ACC112 (cell line): ENCODE measurements around the gene GRK4.

ENCODE experiments used
- H2AFZ ChIP-seq: fragments of 200-600 bp; sonication (generic); one replicate; pipeline ENCODE4 v1.6.0; 2017; ENCODE audit warnings: antibody characterized with exemption, low read length; ENCODE audit not compliant: unreplicated experiment
- H3K27ac ChIP-seq: fragments of 200-600 bp; sonication (generic); 2 replicates; pipeline ENCODE4 v1.5.1; 2014; ENCODE audit warnings: low read depth, mild to moderate bottlenecking, antibody characterized with exemption, low read length, moderate library complexity
- H3K27me3 ChIP-seq: fragments of 200-600 bp; sonication (generic); 2 replicates; pipeline ENCODE4 v1.6.1; 2014; ENCODE audit warnings: mild to moderate bottlenecking, antibody characterized with exemption, low read length, moderate library complexity, mixed read lengths; ENCODE audit not compliant: insufficient read depth
- H3K36me3 ChIP-seq: fragments of 200-600 bp; sonication (generic); 2 replicates; pipeline ENCODE4 v1.6.1; 2016; ENCODE audit warnings: mild to moderate bottlenecking, antibody characterized with exemption, low read length, moderate library complexity, mixed read lengths; ENCODE audit not compliant: insufficient read depth
- H3K4me1 ChIP-seq: fragments of 200-600 bp; sonication (generic); one replicate; pipeline ENCODE4 v1.6.1; 2016; ENCODE audit warnings: low read length, mixed read lengths; ENCODE audit not compliant: insufficient read depth, unreplicated experiment, control insufficient read depth
- H3K4me3 ChIP-seq: fragments of 200-600 bp; sonication (generic); 2 replicates; pipeline ENCODE4 v1.5.1; 2014; ENCODE audit warnings: mild to moderate bottlenecking, low read depth, low read length
- H3K79me2 ChIP-seq: fragments of 200-600 bp; sonication (generic); one replicate; pipeline ENCODE4 v1.6.0; 2016; ENCODE audit warnings: low read length; ENCODE audit not compliant: control insufficient read depth, unreplicated experiment, insufficient read depth

Gene GRK4

DNA sequence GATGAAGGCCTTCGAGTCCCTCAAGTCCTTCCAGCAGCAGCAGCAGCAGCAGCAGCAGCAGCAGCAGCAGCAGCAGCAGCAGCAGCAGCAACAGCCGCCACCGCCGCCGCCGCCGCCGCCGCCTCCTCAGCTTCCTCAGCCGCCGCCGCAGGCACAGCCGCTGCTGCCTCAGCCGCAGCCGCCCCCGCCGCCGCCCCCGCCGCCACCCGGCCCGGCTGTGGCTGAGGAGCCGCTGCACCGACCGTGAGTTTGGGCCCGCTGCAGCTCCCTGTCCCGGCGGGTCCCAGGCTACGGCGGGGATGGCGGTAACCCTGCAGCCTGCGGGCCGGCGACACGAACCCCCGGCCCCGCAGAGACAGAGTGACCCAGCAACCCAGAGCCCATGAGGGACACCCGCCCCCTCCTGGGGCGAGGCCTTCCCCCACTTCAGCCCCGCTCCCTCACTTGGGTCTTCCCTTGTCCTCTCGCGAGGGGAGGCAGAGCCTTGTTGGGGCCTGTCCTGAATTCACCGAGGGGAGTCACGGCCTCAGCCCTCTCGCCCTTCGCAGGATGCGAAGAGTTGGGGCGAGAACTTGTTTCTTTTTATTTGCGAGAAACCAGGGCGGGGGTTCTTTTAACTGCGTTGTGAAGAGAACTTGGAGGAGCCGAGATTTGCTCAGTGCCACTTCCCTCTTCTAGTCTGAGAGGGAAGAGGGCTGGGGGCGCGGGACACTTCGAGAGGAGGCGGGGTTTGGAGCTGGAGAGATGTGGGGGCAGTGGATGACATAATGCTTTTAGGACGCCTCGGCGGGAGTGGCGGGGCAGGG is 111.7 kb downstream of the GRK4 start:
- peak overlapping the region; percentile 83 for H3K27ac ChIP-seq
- peaks cover 50% of the 10 kb centered on the region for H3K79me2 ChIP-seq
- H3K36me3 ChIP-seq = no peaks in the 10 kb centered on the region
- H2AFZ ChIP-seq = peak overlapping the region; percentile 79
- H3K4me1 ChIP-seq = no peaks in the 10 kb centered on the region
- no peaks in the 10 kb centered on the region for H3K27me3 ChIP-seq
- H3K4me3 ChIP-seq = peak overlapping the region; percentile 92

DNA sequence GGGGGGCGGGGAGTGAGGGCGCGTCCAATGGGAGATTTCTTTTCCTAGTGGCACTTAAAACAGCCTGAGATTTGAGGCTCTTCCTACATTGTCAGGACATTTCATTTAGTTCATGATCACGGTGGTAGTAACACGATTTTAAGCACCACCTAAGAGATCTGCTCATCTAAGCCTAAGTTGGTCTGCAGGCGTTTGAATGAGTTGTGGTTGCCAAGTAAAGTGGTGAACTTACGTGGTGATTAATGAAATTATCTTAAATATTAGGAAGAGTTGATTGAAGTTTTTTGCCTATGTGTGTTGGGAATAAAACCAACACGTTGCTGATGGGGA is 112.2 kb downstream of the GRK4 start:
- peak overlapping the region; percentile 17 for H2AFZ ChIP-seq
- no peaks in the 10 kb centered on the region for H3K36me3 ChIP-seq
- H3K27me3 ChIP-seq = no peaks in the 10 kb centered on the region
- H3K4me1 ChIP-seq = no peaks in the 10 kb centered on the region
- H3K79me2 ChIP-seq = peaks cover 55% of the 10 kb centered on the region
- H3K27ac ChIP-seq = peak overlapping the region; percentile 35
- peak overlapping the region; percentile 92 for H3K4me3 ChIP-seq

DNA sequence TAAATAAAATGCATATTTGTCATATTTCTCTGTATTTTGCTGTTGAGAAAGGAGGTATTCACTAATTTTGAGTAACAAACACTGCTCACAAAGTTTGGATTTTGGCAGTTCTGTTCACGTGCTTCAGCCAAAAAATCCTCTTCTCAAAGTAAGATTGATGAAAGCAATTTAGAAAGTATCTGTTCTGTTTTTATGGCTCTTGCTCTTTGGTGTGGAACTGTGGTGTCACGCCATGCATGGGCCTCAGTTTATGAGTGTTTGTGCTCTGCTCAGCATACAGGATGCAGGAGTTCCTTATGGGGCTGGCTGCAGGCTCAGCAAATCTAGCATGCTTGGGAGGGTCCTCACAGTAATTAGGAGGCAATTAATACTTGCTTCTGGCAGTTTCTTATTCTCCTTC is 114.4 kb downstream of the GRK4 start:
- no peak overlapping the region for H3K27ac ChIP-seq

DNA sequence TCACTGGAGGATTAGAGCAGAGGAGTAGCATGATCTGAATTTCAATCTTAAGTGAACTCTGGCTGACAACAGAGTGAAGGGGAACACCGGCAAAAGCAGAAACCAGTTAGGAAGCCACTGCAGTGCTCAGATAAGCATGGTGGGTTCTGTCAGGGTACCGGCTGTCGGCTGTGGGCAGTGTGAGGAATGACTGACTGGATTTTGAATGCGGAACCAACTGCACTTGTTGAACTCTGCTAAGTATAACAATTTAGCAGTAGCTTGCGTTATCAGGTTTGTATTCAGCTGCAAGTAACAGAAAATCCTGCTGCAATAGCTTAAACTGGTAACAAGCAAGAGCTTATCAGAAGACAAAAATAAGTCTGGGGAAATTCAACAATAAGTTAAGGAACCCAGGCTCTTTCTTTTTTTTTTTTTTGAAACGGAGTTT is 116.3 kb downstream of the GRK4 start:
- no peak overlapping the region for H2AFZ ChIP-seq
- no peak overlapping the region for H3K27ac ChIP-seq
- H3K27me3 ChIP-seq = no peaks in the 10 kb centered on the region

More for the DNA sequence above, 114.4 kb downstream of the GRK4 start:
- H3K4me1 ChIP-seq = no peaks in the 10 kb centered on the region
- peaks cover 74% of the 10 kb centered on the region for H3K79me2 ChIP-seq
- H3K27me3 ChIP-seq = no peaks in the 10 kb centered on the region
- no peak overlapping the region for H2AFZ ChIP-seq
- no peak overlapping the region for H3K4me3 ChIP-seq
- no peaks in the 10 kb centered on the region for H3K36me3 ChIP-seq

DNA sequence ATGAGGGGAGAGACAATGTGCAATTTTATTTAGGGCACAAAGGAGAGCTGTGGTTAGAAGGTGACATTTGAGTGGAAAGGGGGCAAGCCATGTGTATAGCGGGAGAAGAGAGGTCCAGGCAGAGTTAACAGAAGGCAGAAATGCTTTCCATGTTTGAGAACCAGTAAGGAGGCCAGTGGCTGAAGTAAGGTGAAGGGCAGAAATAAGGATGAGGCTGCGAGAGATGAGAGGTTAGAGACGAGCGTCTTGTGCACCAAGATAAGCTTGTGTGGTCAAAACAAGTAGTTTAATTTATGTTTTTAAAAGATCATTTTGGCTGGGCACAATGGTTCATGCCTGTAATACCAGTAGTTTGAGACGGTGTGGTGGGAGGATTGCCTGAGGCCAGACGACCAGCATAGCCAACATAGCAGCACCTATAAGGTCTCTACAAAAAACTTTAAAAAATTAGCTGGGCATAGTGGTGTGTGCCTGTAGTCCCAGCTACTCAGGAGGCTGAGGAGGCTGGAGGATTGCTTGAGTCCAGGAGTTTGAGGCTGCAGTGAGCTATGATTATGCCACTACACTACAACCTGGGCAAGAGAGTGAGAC is 119.6 kb downstream of the GRK4 start:
- H3K27me3 ChIP-seq = no peaks in the 10 kb centered on the region
- no peak overlapping the region for H2AFZ ChIP-seq
- H3K79me2 ChIP-seq = peaks cover 65% of the 10 kb centered on the region
- H3K4me3 ChIP-seq = no peak overlapping the region
- no peaks in the 10 kb centered on the region for H3K36me3 ChIP-seq
- no peak overlapping the region for H3K27ac ChIP-seq
- H3K4me1 ChIP-seq = no peaks in the 10 kb centered on the region

More for the DNA sequence above, 116.3 kb downstream of the GRK4 start:
- Histone ChIP-seq H3K4me1 (no peaks in the 10 kb centered on the region), H3K4me3 (no peak overlapping the region), H3K79me2 (peaks cover 87% of the 10 kb centered on the region), H3K36me3 (no peaks in the 10 kb centered on the region)

DNA sequence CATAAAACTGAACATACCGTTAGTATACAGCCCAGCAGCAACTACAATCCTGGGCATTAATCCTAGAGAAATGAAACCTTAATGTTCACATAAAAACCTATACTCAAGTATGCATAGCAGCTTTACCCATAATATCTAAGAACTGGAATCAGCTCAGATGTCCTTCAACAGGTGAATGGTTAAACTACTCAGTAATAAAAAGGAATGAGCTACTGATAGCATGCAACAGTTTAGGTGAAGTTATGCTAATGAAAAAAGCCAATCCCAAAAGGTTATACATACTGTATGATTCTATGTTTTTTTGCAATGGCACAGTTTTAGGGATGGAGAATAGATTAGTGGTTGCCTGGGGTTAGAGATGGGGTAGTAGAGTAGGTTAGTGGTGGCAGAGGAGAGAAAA is 120.4 kb downstream of the GRK4 start:
- Histone ChIP-seq H3K36me3 (no peaks in the 10 kb centered on the region), H3K27me3 (no peaks in the 10 kb centered on the region), H3K79me2 (peaks cover 62% of the 10 kb centered on the region), H3K4me1 (no peaks in the 10 kb centered on the region), H3K27ac (no peak overlapping the region), H2AFZ (no peak overlapping the region), H3K4me3 (no peak overlapping the region)

DNA sequence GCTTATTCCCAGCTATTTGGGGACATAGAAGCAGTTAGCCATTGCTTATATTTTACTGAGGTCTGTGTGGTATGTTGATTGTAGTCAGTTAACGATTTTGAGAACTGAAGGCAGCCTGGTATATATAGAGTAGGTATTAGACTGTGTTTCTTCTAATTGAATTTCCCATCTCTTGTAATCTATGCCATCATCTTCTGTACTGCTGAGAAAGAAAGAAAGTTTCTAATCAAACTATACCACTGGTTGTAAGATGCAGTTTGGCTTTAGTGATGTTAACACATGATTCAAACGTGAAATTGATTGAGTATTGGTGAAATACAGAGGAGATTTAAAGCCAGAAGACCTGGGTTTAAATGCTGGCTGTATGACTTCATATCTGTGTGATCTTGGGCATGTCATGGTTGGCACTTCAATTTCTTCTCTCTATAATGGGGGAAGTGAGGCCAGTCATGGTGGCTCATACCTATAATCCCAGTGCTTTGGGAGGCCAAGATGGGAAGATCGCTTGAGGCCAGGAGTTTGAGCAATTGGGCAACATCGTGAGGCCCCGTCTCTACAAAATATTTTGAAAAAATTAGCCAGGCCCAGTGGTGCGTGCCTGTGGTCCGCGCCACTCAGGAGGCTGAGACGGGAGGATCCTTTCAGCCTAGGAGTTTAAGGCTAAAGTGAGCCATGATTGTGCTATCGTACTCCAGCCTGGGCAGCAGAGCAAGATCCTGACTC is 122.7 kb downstream of the GRK4 start:
- Histone ChIP-seq H3K36me3 (no peaks in the 10 kb centered on the region), H3K27me3 (no peaks in the 10 kb centered on the region), H3K27ac (no peak overlapping the region), H3K79me2 (peaks cover 44% of the 10 kb centered on the region), H3K4me1 (no peaks in the 10 kb centered on the region), H2AFZ (no peak overlapping the region), H3K4me3 (no peak overlapping the region)

DNA sequence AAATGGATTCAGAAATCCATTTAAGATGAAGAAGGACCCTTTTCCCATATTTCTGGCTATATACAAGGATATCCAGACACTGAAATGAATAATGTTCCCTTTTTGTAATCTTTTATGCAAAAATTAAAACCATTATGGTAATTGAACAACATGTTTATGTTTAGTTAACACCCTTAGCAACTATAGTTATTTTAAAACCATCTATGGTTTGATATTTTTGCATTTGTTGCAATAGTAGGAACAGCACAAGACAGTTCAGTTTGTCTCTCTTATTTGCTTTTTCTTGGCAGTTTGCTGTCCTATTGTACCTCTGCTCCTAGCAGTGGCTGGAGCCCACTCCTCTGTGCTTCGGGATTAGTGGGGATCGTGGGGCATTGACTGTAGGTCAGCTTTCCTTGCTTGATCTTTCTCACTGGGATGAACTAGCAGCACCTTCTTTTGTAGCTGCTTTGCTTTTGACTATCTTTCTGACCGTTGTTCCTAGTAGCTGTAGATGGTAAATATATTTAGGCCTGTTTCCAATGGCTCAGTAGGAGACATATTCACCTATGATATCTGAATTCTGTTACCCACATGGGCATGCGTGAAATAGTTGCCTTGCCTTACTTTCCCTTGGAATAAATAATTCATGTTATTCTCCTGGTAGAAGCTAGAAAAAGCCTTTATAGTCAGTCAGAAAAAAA is 123.9 kb downstream of the GRK4 start:
- no peak overlapping the region for H2AFZ ChIP-seq
- H3K27ac ChIP-seq = no peak overlapping the region
- H3K4me1 ChIP-seq = no peaks in the 10 kb centered on the region
- peaks cover 35% of the 10 kb centered on the region for H3K79me2 ChIP-seq
- H3K36me3 ChIP-seq = no peaks in the 10 kb centered on the region
- no peak overlapping the region for H3K4me3 ChIP-seq
- H3K27me3 ChIP-seq = no peaks in the 10 kb centered on the region
